Urinary bladder (tissue), 4 donors: ENCODE data around the gene TECPR1. TPM values are rescaled to one million over a fixed set of nuclear protein-coding genes. Genes with fewer than 3 reads are reported as not detected.

Experiments
- DNase-seq: peaks from one replicate; pipeline ENCODE4 v3.0.0-alpha.2; 2015; ENCODE audit errors: extremely low spot score
- H3K27ac ChIP-seq: one replicate; pipeline ENCODE4 v1.5.1; 2013; ENCODE audit warnings: low read depth, mild to moderate bottlenecking, moderate library complexity
- H3K36me3 ChIP-seq: one replicate; pipeline ENCODE4 v1.6.1; 2013; ENCODE audit warnings: mild to moderate bottlenecking, moderate library complexity; ENCODE audit not compliant: insufficient read depth
- H3K4me1 ChIP-seq: one replicate; pipeline ENCODE4 v1.6.1; 2013; ENCODE audit warnings: mild to moderate bottlenecking, moderate library complexity; ENCODE audit not compliant: insufficient read depth
- H3K4me3 ChIP-seq: one replicate; pipeline ENCODE4 v1.5.1; 2013; ENCODE audit warnings: low read depth, low read length
- WGBS: extraction: QIAGEN DNeasy Blood & Tissue Kit; methylation state at CpG from one replicate; pipeline ENCODE4 v1.1.7; 2013; 5-methylcytosine and 5-hydroxymethylcytosine counted together
- polyA plus RNA-seq: library from polyadenylated mRNA; stranded (reverse); fragments of 200-250 nt; gene quantifications from one replicate; pipeline ENCODE4 v1.2.3, GENCODE V29; 2013
- total RNA-seq: library from RNA; depleted of rRNA; stranded (reverse); fragments of >200 nt; gene quantifications from one replicate; pipeline ENCODE4 v1.2.3, GENCODE V29; 2014
- donor health status: healthy with polysubstance abuse.
- donor health status: healthy.

Gene TECPR1
- total and polyA plus RNA-seq, 2 donors, result 9.0 to 14.2 TPM

GRCh38 chr7:98248156-98248555 is 3.9 kb downstream of the TECPR1 start:
- no peaks in the 10 kb centered on the region for H3K4me1 ChIP-seq
- WGBS, result 94% methylated on average over 12 of the region's 12 CpGs

GRCh38 chr7:98244871-98245270 is 7.2 kb downstream of the TECPR1 start:
- H3K27ac ChIP-seq, result no peak overlapping the region
- no peak for DNase-seq
- H3K36me3 ChIP-seq, result peaks cover 2% of the 10 kb centered on the region
- H3K4me1 ChIP-seq, result no peaks in the 10 kb centered on the region
- H3K4me3 ChIP-seq, result no peak overlapping the region
- 93% methylated on average over 14 of the region's 14 CpGs for WGBS

More at GRCh38 chr7:98248156-98248555, 3.9 kb downstream of the TECPR1 start:
- Histone ChIP-seq H3K27ac (no peak overlapping the region), H3K36me3 (peaks cover 2% of the 10 kb centered on the region), H3K4me3 (no peak overlapping the region)
- DNase-seq, result no peak

GRCh38 chr7:98242934-98243333 is 9.1 kb downstream of the TECPR1 start:
- DNase-seq, result no peak
- H3K4me1 ChIP-seq, result no peaks in the 10 kb centered on the region
- peaks cover 2% of the 10 kb centered on the region for H3K36me3 ChIP-seq
- no peak overlapping the region for H3K4me3 ChIP-seq
- no peak overlapping the region for H3K27ac ChIP-seq
- WGBS, result 92% methylated on average over 4 of the region's 4 CpGs

- H3K4me1 ChIP-seq, result no peaks in the 10 kb centered on the region
- peaks cover 2% of the 10 kb centered on the region for H3K36me3 ChIP-seq
- no peak for DNase-seq
- 100% methylated on average over 1 of the region's 1 CpG for WGBS
- no peak overlapping the region for H3K4me3 ChIP-seq
- H3K27ac ChIP-seq, result no peak overlapping the region
These were observed 9.7 kb downstream of the TECPR1 start for GRCh38 chr7:98242342-98242741.

DNA sequence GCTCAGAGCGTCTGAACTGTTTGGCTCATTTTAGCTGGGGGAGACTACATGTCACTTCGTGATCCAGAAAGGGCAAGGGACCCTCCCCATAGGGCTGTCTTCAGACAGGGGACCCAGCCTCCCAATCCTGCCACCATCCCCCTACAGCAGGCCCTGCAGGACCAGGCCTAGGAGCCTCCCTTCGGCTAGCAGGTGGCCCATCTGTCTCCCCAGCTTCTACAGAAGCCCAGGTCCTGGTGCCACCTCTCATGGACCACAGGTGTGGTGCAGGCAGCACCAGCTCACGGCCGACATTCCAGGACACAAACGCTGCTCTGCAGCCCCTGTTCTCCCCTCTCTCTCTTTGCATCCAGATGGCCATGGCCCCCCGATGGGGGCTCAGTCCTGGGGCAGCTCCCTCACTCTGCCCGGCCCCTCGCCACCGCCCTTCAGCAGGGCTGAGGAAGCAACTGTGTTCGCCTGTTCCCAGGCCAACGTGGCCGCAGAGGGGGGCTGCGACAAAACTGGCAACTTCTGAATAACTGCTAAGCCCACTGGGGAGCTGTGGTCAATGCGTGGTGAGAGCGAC is 10.3 kb downstream of the TECPR1 start:
- Histone ChIP-seq H3K4me3 (no peak overlapping the region), H3K27ac (no peak overlapping the region), H3K36me3 (peaks cover 2% of the 10 kb centered on the region), H3K4me1 (no peaks in the 10 kb centered on the region)
- no peak for DNase-seq
- 82% methylated on average over 16 of the region's 16 CpGs for WGBS

DNA sequence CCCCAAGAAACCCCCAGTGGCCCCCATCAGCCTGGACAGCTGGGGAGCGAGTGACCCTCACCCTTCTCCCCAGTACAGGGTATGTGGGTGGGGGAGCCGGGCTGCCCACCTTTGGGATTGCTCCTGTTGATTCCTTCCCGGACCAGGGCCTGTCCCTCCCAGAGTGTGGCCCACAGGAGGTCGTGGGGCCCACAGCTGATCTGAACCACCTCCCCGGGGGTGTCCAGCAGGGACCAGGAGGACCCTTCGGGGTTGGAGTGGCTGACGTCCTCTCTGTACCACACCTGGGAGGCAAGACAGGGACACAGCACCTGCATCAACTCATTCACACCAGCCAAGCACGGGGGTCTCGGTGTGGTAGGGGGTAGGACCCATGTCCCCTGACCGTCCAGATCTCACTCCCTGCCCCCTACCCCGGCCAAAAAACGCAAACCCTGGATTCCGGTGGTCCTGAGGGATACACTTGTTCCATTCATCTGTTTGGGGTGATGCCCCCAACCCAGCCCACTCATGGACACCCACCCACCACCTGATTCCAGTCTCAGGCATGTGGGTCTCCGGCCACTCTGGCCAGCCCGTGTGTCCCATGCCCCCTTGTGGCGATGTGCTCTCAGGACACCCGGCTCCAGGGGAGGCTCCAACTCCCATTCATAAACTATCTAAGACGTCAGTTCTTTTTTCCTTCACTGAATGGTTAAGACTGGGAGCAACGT is 10.9 kb downstream of the TECPR1 start:
- DNase-seq, result no peak
- no peak overlapping the region for H3K4me3 ChIP-seq
- H3K27ac ChIP-seq, result no peak overlapping the region
- peaks cover 2% of the 10 kb centered on the region for H3K36me3 ChIP-seq
- 69% methylated on average over 19 of the region's 19 CpGs for WGBS
- H3K4me1 ChIP-seq, result no peaks in the 10 kb centered on the region

DNA sequence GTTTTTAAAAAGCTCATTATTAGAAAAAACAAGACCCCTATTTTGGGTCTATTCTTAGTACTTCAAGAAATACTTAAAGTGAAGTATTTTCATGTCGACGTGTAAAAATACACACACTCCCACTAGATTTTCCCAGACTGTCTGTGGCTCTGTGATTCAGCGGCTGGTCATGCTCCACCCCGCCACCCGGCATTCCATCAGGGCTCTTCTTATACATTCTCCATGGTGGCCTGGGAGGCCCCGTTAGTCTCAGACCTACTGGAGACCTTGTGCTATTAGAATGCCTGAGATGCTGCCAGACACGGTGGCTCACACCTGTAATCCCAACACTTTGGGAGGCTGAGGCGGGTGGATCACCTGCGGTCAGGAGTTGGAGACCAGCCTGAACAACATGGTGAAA is 13.1 kb downstream of the TECPR1 start:
- DNase-seq, result no peak
- no peak overlapping the region for H3K4me3 ChIP-seq
- WGBS, result 95% methylated on average over 9 of the region's 9 CpGs
- H3K27ac ChIP-seq, result no peak overlapping the region
- no peaks in the 10 kb centered on the region for H3K36me3 ChIP-seq
- H3K4me1 ChIP-seq, result no peaks in the 10 kb centered on the region

- WGBS, result 94% methylated on average over 4 of the region's 4 CpGs
- no peak for DNase-seq
These were observed 14.0 kb downstream of the TECPR1 start for GRCh38 chr7:98238076-98238475.

DNA sequence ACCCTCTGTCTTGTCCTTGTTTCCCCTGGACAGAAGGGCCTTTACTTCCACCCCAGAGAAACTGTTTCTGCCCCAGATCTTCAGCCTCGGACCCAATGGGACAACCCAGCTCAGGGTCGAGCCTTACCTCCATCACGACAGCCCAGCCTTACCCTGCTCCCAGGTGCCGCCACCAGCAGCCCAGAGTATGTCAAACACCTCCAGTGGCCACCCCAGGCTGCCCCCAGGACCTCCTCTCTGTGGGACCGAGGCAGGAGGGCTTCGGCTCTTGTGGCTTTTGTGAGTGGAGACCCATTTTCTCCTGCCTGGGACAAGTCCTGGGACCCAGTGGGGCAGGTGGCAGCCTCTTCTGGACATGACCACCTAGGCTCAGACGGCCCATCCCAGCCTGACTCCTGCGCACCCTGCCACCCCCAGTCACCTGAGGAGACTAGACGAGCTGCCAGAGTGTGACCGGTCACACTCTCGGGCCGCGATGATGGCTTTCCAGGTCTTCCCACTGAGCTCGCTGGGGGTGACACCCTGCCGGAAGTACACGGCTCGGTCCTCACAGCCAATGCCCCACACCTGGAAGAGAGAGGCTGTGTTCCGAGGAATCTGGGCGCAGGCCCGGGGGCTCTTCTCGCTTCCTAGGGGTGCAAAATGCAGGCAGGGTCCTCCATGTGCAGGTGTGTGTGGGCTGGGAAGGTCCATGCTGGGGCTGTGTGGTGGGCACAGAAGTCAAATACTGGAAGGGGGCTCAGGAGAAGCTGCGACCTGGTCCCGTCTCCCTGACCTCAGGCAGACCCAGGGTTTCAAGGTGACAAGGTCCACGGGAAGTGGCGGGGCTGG is 15.5 kb downstream of the TECPR1 start:
- Histone ChIP-seq H3K4me1 (no peaks in the 10 kb centered on the region), H3K36me3 (no peaks in the 10 kb centered on the region)
- WGBS, result 93% methylated on average over 25 of the region's 25 CpGs

More at GRCh38 chr7:98238076-98238475, 14.0 kb downstream of the TECPR1 start:
- no peaks in the 10 kb centered on the region for H3K36me3 ChIP-seq
- H3K27ac ChIP-seq, result no peak overlapping the region
- no peaks in the 10 kb centered on the region for H3K4me1 ChIP-seq
- no peak overlapping the region for H3K4me3 ChIP-seq

DNA sequence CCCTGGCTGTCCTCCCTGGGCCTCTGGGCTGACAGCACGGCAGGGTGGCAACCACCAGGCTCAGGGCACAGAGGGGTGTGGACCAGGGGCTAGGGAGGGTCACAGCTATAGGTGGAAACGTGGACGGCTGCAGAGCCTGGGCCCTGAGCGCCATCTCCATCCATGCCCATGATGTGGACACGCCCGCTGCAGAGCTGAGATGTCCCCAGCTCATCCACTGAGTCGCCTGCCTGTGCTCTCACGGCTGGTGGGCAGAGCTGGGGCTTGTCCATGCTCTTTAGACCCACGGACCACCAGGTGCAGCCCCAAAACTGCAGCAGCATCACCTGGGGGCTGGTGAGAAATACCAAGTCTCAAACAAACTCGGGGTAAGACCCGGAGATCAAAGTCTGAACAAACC is 16.1 kb downstream of the TECPR1 start:
- no peaks in the 10 kb centered on the region for H3K4me1 ChIP-seq
- no peaks in the 10 kb centered on the region for H3K36me3 ChIP-seq
- H3K4me3 ChIP-seq, result no peak overlapping the region
- H3K27ac ChIP-seq, result no peak overlapping the region
- no peak for DNase-seq
- 93% methylated on average over 11 of the region's 11 CpGs for WGBS

More for the DNA sequence above, 15.5 kb downstream of the TECPR1 start:
- H3K4me3 ChIP-seq, result no peak overlapping the region
- no peak for DNase-seq
- H3K27ac ChIP-seq, result no peak overlapping the region

DNA sequence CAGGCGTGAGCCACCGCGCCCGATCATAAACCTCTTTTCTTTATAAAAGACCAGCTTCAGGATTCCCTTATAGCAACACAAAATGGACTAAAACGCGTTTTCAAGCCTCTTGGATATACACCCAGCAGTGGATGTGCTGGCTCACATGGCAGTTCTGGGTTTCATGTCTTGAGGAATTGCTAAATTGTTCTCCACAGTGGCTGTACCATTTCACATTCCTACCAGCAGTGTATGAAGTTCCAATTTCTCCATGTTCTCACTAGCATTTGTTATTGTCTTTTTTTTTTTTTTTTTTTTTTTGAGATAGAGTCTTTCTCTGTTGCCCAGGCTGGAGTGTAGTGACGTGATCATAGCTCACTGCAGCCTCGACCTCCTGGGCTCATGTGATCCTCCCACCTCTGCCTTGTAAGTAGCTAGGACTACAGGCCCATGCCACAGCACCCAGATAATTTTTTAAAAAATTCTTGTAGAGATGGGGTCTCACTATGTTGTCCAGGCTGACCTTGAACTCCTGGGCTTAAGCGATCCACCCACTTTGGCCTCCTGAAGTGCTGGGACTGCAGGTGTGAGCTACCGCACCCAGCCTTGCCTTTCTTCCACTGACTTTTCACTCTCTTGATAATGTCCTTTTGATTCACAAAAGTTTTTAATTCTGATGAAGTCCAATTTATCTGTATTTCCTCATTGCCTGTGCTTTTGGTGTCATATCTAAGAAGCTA is 17.4 kb downstream of the TECPR1 start:
- no peak for DNase-seq
- H3K36me3 ChIP-seq, result no peaks in the 10 kb centered on the region
- no peak overlapping the region for H3K27ac ChIP-seq
- 96% methylated on average over 10 of the region's 10 CpGs for WGBS
- no peaks in the 10 kb centered on the region for H3K4me1 ChIP-seq
- H3K4me3 ChIP-seq, result no peak overlapping the region

DNA sequence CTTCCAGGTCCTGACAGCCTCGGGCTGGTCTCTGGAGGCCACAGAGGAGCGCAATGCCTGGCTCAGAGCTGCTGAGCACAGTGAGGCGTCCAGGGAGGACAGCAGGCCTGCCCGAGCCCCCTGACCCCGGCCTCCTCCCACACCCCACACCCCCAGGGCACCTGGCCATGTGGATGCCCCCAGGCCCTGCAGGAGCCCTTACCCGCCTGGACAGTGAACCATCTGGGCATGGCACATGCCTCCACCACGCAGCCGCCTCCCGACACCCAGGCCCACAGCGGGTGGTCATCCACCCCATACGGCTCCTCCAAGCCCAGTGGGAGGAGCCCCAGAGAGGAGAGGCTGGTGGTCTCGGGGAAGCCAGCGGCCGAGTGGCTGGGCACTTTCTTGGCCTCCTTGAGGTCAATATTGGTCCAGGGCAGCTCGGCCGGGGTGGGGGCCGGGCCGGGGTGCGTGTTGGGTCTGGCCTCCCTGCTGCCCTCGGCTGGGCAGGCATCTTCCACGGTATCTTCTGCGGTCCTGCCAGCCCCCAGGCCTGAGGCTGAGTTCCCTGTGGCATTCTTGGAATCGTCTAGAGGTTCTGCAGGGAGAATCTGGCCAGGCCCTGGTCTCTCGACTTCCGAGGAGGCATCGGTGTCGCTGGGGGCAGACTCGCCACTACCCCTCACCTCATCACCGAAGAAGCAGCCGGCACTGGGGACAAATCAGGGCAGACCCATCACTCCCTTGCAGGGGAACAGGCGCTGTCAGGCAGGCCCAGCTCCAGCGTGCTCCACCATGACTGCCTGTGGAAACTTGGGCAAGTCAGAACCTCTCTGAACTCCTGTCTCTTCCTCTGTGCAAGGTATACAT is 18.6 kb downstream of the TECPR1 start:
- DNase-seq, result no peak
- no peak overlapping the region for H3K27ac ChIP-seq
- no peaks in the 10 kb centered on the region for H3K36me3 ChIP-seq
- no peak overlapping the region for H3K4me3 ChIP-seq
- H3K4me1 ChIP-seq, result no peaks in the 10 kb centered on the region
- WGBS, result 91% methylated on average over 32 of the region's 32 CpGs

GRCh38 chr7:98232799-98233198 is 19.2 kb downstream of the TECPR1 start:
- H3K4me1 ChIP-seq, result no peaks in the 10 kb centered on the region
- no peak for DNase-seq
- no peak overlapping the region for H3K27ac ChIP-seq
- no peaks in the 10 kb centered on the region for H3K36me3 ChIP-seq
- no peak overlapping the region for H3K4me3 ChIP-seq
- 90% methylated on average over 16 of the region's 16 CpGs for WGBS
